AG08395 (cell line): ENCODE results near the gene NTRK1.

Experiments
- DNase-seq: peaks from one replicate; pipeline ENCODE4 v3.0.0; 2012; ENCODE audit warnings: mixed read lengths, low spot score

NTRK1 gene

GRCh38 chr1:156838972-156839371, 21.7 kb upstream of the NTRK1 start:
- peak; percentile 64 for DNase-seq

- no peak for DNase-seq
Measured at GRCh38 chr1:156839426-156840109, 21.1 kb upstream of the NTRK1 start.

- DNase-seq: no peak
Measured at GRCh38 chr1:156840186-156840897, 20.3 kb upstream of the NTRK1 start.

- DNase-seq: no peak
Measured at GRCh38 chr1:156840898-156841279, 19.8 kb upstream of the NTRK1 start.

- DNase-seq: no peak
Measured at GRCh38 chr1:156841295-156841855, 19.3 kb upstream of the NTRK1 start.

- DNase-seq: no peak
Measured at GRCh38 chr1:156842618-156843300, 17.9 kb upstream of the NTRK1 start.

- DNase-seq: no peak
Measured at GRCh38 chr1:156844102-156844501, 16.6 kb upstream of the NTRK1 start.

GRCh38 chr1:156844638-156845037, 16.0 kb upstream of the NTRK1 start:
- no peak for DNase-seq

GRCh38 chr1:156845055-156845952, 15.4 kb upstream of the NTRK1 start:
- no peak for DNase-seq

GRCh38 chr1:156845953-156846545, 14.6 kb upstream of the NTRK1 start:
- DNase-seq: no peak

GRCh38 chr1:156846643-156847042, 14.0 kb upstream of the NTRK1 start:
- DNase-seq: no peak

GRCh38 chr1:156847591-156848460, 12.8 kb upstream of the NTRK1 start:
- no peak for DNase-seq

GRCh38 chr1:156848461-156849150, 12.1 kb upstream of the NTRK1 start:
- DNase-seq: no peak

GRCh38 chr1:156849151-156849496, 11.5 kb upstream of the NTRK1 start:
- DNase-seq: no peak

GRCh38 chr1:156851779-156852417, 8.8 kb upstream of the NTRK1 start:
- no peak for DNase-seq

GRCh38 chr1:156852418-156852874, 8.2 kb upstream of the NTRK1 start:
- peak; percentile 43 for DNase-seq

GRCh38 chr1:156853761-156854160, 6.9 kb upstream of the NTRK1 start:
- no peak for DNase-seq

- no peak for DNase-seq
Measured at GRCh38 chr1:156854634-156855033, 6.0 kb upstream of the NTRK1 start.

GRCh38 chr1:156856282-156856785, 4.3 kb upstream of the NTRK1 start:
- DNase-seq: no peak
